ENCODE measurements around the gene CA11. TPM values are rescaled to one million over a fixed set of nuclear protein-coding genes. Genes with fewer than 3 reads are reported as not detected.

CA11 gene
- polyA plus RNA-seq, 1 of the 3 experiments (the other 2 are of a cell fraction) = 13.1 TPM

DNA sequence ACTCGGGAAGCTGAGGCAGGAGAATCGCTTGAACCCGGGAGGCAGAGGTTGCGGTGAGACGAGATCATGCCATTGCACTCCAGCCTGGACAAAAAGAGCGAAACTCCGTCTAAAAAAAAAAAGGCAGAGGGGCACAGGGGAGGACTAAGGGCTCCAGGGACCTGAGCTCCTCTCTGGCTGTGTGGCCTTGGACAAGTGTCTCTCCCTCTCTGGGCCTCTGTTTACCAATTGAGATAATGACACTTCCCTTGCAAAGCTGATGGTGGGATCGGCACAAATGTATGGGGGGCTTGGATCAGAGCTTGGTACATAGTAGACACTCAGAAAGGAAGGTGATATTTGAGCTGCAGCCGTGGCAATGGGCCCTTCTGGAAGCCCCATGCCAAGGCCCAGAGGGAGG, 50.8 kb downstream of the CA11 start (continued):
- TF ChIP-seq, protein P1, sequence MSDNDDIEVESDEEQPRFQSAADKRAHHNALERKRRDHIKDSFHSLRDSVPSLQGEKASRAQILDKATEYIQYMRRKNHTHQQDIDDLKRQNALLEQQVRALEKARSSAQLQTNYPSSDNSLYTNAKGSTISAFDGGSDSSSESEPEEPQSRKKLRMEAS (IDR thresholded peaks at IDR 0.05; ENCODE audit: low read depth) = no peak

DNA sequence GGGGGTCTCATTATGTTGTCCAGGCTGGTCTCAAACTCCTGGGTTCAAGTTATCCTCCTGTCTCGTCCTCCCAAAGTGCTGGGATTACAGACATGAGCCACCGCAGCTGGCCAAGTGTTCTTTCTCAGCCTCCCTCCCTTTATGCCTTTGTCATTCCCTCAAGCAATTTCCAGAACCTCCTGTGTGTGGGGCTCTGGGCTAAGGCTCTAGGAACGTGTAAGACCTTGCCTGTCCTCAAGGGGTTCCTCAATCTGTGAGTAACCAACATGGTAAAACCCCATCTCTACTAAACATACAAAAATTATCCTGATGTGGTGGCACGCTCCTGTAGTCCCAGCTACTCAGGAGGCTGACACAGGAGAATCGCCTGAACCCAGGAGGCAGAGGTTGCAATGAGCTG, 55.0 kb downstream of the CA11 start:
- no peak for DNase-seq
- ChIA-PET CTCF (interaction anchor here (3.6 to 9.2 kb wide), 2 partner anchors 20 to 97 kb away, joined by 72 to 230 read pairs; partner anchors contain the start of gene FAM83E), POLR2A (no interaction called here)

DNA sequence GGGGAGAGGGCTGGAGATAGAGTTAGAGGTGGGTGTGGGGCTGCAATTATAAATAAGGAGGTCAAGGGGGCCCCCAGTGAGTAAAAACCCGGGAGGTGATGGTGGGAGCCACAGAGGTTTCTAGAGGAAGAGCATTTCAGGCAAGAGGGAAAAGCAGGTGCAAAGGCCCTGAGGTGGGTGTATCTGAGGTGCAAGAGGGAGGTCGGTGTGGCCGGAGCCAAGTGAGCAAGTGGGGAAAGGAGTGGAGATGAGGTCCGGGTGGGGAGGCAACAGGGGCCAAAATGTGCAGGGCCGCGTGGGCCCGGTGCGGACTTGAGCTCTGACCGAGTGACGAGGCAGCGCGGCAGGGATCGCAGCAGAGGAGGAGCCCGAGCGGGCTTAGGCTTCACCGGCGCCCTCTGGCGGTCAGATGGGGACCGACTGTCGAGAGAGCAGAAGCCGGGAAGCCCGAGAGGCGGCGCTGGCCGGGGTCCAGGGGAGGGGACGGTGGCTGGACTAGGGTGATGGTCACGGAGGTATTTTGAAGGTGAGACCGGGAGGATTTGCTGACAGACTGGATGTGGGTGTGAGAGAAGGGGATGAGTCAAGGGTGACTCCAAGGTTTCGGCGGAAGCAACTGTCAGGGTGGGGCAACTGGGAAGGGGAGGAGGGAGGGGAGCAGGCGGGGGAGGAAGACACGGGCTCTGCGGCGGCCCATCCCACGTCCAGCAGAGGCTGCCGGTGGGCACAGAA, 57.2 kb downstream of the CA11 start:
- POLR2A ChIA-PET = interaction anchor here (0.6 kb wide), 1 partner anchor 210 kb away, joined by 3 read pairs; no protein-coding TSS in a partner anchor
- no peak overlapping the region for H3K9ac ChIP-seq
- H3K9me2 ChIP-seq = no peaks in the 10 kb centered on the region
- no peaks in the 10 kb centered on the region for H4K20me1 ChIP-seq (ENCODE audit: insufficient read depth)
- no peak overlapping the region for H3K27ac ChIP-seq (ENCODE audit: low read depth in 2 of 2, low read length in 1 of 2)
- no peaks in the 10 kb centered on the region for H3K79me2 ChIP-seq (ENCODE audit: insufficient read depth)
- DNase-seq = peak; percentile 92
- H3K4me1 ChIP-seq (ENCODE audit: control insufficient read depth in 1 of 2, insufficient read depth in 2 of 2, low read depth in 1 of 2, low read length in 1 of 2) = no peaks in the 10 kb centered on the region; a peak in 1 of 4 replicates
- peaks cover 13% of the 10 kb centered on the region for H3F3A ChIP-seq (replicated peaks; ENCODE audit: insufficient read depth)
- H3K27me3 ChIP-seq (ENCODE audit: insufficient read depth) = no peaks in the 10 kb centered on the region
- no peaks in the 10 kb centered on the region for H3K36me3 ChIP-seq (replicated peaks in 1 of 2; ENCODE audit: control insufficient read depth in 1 of 2, insufficient read depth in 2 of 2, low read length in 1 of 2)
- peak overlapping the region; percentile 91; the same call in 1 of the 2 replicates for H2AFZ ChIP-seq (ENCODE audit: low read depth)
- WGBS (ENCODE audit: low lambda C conversion rate) = under 1% methylated on average over 29 of the region's 36 CpGs
- H3K9me3 ChIP-seq = no peaks in the 10 kb centered on the region
- peak overlapping the region; percentile 40 to 60 for H3K4me3 ChIP-seq (ENCODE audit: low read depth in 2 of 2, low read length in 1 of 2)
- CTCF ChIA-PET = interaction anchor here (0.6 to 9.2 kb wide), 37 partner anchors 9 to 1838 kb away, joined by 3 to 230 read pairs (median 4); partner anchors contain the start of genes FAM83E, LMTK3, RPL18 and SPACA4
- H3K4me2 ChIP-seq = peak overlapping the region; percentile 68
- TF ChIP-seq RFX5 (IDR thresholded peaks at IDR 0.05; ENCODE audit: low read length) (no peak), RAD21 (IDR thresholded peaks at IDR 0.05; ENCODE audit: low read length) (peak; percentile 59), FOXM1 (IDR thresholded peaks at IDR 0.05; ENCODE audit: low read depth) (no peak), RXRA (IDR thresholded peaks at IDR 0.05; ENCODE audit: borderline replicate concordance, low read depth) (peak; percentile 33; the same call in 1 of the 2 replicates), MXI1 (IDR thresholded peaks at IDR 0.05; ENCODE audit: low read depth, low read length) (peak; percentile 57; the same call in 1 of the 2 replicates), CHD2 (IDR thresholded peaks at IDR 0.05; ENCODE audit: low read length, partially characterized antibody) (no peak), NRF1 (IDR thresholded peaks at IDR 0.05; ENCODE audit: low read depth, low read length) (no peak)
- TF ChIP-seq, protein P2, sequence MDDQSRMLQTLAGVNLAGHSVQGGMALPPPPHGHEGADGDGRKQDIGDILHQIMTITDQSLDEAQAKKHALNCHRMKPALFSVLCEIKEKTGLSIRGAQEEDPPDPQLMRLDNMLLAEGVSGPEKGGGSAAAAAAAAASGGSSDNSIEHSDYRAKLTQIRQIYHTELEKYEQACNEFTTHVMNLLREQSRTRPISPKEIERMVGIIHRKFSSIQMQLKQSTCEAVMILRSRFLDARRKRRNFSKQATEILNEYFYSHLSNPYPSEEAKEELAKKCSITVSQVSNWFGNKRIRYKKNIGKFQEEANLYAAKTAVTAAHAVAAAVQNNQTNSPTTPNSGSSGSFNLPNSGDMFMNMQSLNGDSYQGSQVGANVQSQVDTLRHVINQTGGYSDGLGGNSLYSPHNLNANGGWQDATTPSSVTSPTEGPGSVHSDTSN (IDR thresholded peaks at IDR 0.05) = peak; percentile 19; the same call in 1 of the 2 replicates
- TF ChIP-seq, protein P3, sequence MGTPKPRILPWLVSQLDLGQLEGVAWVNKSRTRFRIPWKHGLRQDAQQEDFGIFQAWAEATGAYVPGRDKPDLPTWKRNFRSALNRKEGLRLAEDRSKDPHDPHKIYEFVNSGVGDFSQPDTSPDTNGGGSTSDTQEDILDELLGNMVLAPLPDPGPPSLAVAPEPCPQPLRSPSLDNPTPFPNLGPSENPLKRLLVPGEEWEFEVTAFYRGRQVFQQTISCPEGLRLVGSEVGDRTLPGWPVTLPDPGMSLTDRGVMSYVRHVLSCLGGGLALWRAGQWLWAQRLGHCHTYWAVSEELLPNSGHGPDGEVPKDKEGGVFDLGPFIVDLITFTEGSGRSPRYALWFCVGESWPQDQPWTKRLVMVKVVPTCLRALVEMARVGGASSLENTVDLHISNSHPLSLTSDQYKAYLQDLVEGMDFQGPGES (IDR thresholded peaks at IDR 0.05; ENCODE audit: low read depth, low read length) = no peak

More for the DNA sequence above, 55.0 kb downstream of the CA11 start:
- no peaks in the 10 kb centered on the region for H3K27me3 ChIP-seq (ENCODE audit: insufficient read depth)
- no peak overlapping the region for H3K9ac ChIP-seq
- H3K4me3 ChIP-seq (ENCODE audit: low read depth in 2 of 2, low read length in 1 of 2) = no peak overlapping the region
- H3K79me2 ChIP-seq (ENCODE audit: insufficient read depth) = no peaks in the 10 kb centered on the region
- no peak overlapping the region for H3K4me2 ChIP-seq
- no peak overlapping the region for H2AFZ ChIP-seq (ENCODE audit: low read depth)
- no peaks in the 10 kb centered on the region for H4K20me1 ChIP-seq (ENCODE audit: insufficient read depth)
- TF ChIP-seq, protein P1 (IDR thresholded peaks at IDR 0.05; ENCODE audit: low read depth) = no peak
- no peak for TF ChIP-seq RAD21 (IDR thresholded peaks at IDR 0.05; ENCODE audit: low read length)
- no peak for TF ChIP-seq RXRA (IDR thresholded peaks at IDR 0.05; ENCODE audit: borderline replicate concordance, low read depth)
- TF ChIP-seq NFIC (IDR thresholded peaks at IDR 0.05; ENCODE audit: borderline replicate concordance) = no peak
- TF ChIP-seq, protein P4, sequence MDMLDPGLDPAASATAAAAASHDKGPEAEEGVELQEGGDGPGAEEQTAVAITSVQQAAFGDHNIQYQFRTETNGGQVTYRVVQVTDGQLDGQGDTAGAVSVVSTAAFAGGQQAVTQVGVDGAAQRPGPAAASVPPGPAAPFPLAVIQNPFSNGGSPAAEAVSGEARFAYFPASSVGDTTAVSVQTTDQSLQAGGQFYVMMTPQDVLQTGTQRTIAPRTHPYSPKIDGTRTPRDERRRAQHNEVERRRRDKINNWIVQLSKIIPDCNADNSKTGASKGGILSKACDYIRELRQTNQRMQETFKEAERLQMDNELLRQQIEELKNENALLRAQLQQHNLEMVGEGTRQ (IDR thresholded peaks at IDR 0.05; ENCODE audit: borderline replicate concordance, low read depth, low read length) = no peak
- TF ChIP-seq, protein P5, sequence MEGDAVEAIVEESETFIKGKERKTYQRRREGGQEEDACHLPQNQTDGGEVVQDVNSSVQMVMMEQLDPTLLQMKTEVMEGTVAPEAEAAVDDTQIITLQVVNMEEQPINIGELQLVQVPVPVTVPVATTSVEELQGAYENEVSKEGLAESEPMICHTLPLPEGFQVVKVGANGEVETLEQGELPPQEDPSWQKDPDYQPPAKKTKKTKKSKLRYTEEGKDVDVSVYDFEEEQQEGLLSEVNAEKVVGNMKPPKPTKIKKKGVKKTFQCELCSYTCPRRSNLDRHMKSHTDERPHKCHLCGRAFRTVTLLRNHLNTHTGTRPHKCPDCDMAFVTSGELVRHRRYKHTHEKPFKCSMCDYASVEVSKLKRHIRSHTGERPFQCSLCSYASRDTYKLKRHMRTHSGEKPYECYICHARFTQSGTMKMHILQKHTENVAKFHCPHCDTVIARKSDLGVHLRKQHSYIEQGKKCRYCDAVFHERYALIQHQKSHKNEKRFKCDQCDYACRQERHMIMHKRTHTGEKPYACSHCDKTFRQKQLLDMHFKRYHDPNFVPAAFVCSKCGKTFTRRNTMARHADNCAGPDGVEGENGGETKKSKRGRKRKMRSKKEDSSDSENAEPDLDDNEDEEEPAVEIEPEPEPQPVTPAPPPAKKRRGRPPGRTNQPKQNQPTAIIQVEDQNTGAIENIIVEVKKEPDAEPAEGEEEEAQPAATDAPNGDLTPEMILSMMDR (IDR thresholded peaks at IDR 0.05) = no peak
- no peak for TF ChIP-seq FOSL2 (IDR thresholded peaks at IDR 0.05; ENCODE audit: borderline replicate concordance, low read depth)
- TF ChIP-seq SMC3 (IDR thresholded peaks at IDR 0.05; ENCODE audit: low read depth, low read length) = no peak
- H3K9me2 ChIP-seq = no peaks in the 10 kb centered on the region
- H3K27ac ChIP-seq (ENCODE audit: low read depth in 2 of 2, low read length in 1 of 2) = no peak overlapping the region
- H3K9me3 ChIP-seq = no peaks in the 10 kb centered on the region
- H3K36me3 ChIP-seq (replicated peaks in 1 of 2; ENCODE audit: control insufficient read depth in 1 of 2, insufficient read depth in 2 of 2, low read length in 1 of 2) = no peaks in the 10 kb centered on the region
- H3F3A ChIP-seq (replicated peaks; ENCODE audit: insufficient read depth) = peaks cover 13% of the 10 kb centered on the region
- H3K4me1 ChIP-seq (ENCODE audit: control insufficient read depth in 1 of 2, insufficient read depth in 2 of 2, low read depth in 1 of 2, low read length in 1 of 2) = no peaks in the 10 kb centered on the region; a peak in 1 of 4 replicates
- 89% methylated on average over 5 of the region's 5 CpGs for WGBS (ENCODE audit: low lambda C conversion rate)

All from SK-N-SH (cell line).